HG03469 (cell line): Measurements from ENCODE around the gene CACNA1S.

Experiments used
- ATAC-seq: cut with Tn5 transposase; IDR thresholded peaks from one replicate; pipeline ENCODE4 v1.9.1; 2021; ENCODE audit warnings: mild to moderate bottlenecking, moderate library complexity, moderate number of reproducible peaks; ENCODE audit not compliant: unreplicated experiment

CACNA1S gene

DNA sequence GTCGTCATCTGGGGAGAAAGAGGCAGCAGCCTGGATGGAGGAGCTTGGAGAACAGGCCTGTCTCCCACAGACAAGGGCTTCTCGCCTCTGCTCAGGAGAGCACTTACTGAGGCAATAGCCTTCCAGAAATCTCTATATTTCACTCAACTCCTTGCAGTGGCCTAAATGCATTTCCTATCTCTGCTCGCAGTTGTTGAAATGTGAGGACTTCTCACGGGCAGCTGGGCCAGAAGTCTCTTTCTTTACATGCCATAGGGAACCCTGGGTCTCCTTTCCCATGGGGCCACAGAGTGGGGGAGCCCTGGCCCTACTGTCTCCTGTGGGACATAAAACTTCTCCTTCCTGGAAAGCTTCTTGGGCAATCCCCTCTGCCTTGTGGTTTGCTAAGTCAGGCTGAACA lies 45.2 kb downstream of the CACNA1S start:
- no peak for ATAC-seq

DNA sequence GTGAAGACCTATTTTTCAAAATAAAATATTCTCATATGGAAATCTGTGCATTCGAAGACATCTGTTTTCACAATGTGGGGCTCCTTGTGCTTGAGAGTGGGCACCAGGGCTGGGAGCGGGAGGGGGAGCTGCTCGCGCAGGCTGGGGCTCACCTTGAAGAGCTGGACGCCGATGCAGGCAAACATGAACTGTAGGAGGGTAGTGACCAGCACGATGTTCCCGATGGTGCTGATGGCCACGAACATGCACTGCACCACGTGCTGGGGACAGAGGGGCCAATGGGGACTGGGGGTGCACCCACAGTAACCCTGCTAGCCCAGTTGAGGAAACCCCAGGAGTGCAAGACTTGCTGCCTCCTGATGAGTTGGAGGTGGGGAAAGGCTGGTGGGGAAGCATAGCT lies 46.5 kb downstream of the CACNA1S start:
- no peak for ATAC-seq

GRCh38 chr1:201064806-201065205 lies 47.4 kb downstream of the CACNA1S start:
- ATAC-seq, result no peak

- no peak for ATAC-seq
These were observed 49.1 kb downstream of the CACNA1S start for GRCh38 chr1:201063145-201063544.

DNA sequence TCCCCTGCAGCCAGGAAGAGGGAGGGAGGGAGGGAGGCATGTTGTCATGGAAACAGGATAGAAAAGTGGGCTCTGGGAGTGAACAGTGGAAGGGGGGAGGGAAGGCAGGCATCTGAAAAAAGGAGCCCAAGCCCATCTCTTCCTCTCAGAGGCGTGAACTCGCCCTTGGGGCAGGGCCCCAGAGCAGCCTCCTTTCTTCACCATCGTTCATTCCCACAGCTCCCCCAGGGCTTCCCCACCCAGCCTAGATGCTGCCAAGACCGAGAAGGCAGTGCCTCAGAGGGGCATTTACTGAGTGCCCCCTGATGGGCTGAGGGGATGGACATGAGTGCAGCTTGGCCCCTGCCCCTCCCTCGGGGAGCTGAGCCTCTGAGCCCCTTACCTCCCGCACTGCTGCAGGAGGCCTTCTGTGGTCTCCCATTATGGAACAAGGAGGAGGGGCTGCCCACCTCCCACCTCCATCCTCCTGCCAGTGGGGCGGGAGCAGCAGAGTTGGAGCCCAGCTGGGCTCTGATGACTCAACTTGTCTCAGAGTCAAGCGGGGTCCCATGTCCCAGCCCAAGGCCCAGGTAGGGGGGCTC lies 49.6 kb downstream of the CACNA1S start:
- ATAC-seq, result no peak

DNA sequence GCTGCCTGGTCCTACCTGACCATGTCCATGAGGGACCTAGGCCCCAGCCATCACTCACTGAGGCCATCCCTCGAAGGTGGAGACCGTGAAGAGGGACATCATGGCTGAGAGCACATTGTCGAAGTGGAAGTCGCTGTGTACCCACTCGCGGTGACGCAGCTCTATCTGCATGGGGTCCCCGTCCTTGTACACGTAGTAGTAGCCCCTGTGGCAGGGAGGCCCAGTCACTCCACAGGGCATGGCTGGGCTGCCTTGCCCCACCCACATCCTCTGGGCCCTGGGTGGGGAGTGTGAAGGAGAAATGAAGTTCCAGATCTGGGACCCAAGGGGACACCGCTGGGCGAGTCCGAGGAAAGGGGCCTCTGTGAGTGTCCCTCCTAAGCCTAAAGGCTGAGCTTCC lies 50.3 kb downstream of the CACNA1S start:
- ATAC-seq, result no peak

GRCh38 chr1:201061049-201061448 lies 51.2 kb downstream of the CACNA1S start:
- ATAC-seq, result no peak

DNA sequence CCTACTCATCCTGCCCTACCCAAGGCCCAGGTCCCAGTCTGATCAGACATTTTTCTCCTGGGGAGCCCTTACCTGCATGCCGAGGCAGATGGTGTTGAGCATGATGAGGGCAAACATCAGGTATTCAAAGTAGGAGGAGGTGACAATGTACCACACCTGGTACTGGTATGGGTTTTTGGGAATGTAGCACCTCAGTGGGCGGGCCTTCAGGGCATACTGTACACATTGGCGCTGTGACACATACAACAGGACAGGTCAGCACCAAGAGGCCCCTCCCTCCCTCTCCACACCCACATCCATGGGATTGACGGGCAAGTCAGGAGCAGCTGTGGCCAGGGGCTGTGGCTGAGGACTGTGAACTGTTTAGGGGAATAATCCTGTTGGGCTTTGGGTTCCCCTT lies 51.6 kb downstream of the CACNA1S start:
- ATAC-seq, result no peak

GRCh38 chr1:201059871-201060555 lies 52.2 kb downstream of the CACNA1S start:
- no peak for ATAC-seq

GRCh38 chr1:201059401-201059800 lies 52.8 kb downstream of the CACNA1S start:
- no peak for ATAC-seq

GRCh38 chr1:201054091-201054543 lies 58.1 kb downstream of the CACNA1S start:
- ATAC-seq, result no peak

DNA sequence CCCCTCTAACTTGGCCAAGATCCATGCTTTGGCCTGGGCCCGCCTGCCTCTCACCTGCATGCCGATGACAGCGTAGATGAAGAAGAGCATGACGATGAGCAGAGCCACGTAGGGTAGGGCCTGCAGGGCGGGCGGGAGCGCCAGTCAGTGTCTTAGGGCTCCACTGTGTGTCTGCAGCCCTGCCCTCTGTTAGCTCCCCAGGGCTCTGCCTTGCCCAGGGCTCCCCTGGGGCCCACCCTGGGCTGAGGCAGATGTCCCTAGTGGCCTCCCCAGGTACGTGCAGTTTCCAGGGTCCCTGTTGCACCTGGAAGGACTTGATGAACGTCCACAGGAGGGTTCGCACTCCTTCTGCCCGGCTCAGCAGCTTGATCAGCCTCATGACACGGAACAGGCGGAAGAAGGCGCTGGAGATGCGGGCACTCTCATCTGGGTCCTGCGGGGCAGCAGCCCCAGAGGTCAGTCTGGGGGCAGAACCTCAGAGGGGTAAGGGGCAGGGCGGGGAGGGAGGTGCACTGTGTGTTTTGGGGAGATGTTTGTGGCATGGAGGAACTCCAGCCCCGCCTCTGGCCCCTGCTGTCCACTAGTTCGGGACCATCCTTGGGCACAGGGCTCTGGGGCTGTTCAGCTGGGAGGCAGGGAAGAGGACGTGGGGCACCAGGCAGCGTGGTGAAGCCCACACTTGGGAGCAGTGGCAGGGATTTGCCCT lies 58.9 kb downstream of the CACNA1S start:
- no peak for ATAC-seq

- ATAC-seq, result no peak
These were observed 60.8 kb downstream of the CACNA1S start for GRCh38 chr1:201051399-201051798.

GRCh38 chr1:201050515-201051277 lies 61.5 kb downstream of the CACNA1S start:
- ATAC-seq, result no peak

DNA sequence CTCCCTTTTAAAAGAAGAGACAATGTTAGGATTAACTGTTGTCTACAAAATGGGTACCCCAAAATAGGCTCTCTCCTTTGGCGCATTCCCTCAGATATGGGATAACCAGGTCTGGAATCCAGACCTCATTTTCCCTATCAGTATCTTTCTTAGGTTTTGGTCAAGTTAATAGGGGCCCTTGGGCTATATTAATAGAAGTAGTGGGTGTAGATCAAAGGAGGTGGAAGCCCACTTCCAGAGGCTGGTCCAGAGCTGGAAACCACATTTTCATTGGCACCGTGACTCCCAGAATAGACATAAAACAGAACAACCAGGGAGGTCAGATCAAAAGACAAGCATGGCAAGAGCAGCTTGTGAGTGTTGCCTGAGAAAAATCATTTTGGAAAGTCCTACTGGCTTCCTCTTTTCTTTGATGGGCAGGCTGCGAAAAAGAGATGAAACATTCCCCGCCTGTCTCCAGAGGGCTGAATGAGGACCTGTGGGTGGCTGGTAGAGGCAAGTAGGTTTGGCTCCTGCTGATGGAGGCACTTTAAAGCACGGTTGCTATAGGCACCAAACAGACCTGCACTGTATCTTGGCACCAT lies 62.9 kb downstream of the CACNA1S start:
- ATAC-seq, result no peak

DNA sequence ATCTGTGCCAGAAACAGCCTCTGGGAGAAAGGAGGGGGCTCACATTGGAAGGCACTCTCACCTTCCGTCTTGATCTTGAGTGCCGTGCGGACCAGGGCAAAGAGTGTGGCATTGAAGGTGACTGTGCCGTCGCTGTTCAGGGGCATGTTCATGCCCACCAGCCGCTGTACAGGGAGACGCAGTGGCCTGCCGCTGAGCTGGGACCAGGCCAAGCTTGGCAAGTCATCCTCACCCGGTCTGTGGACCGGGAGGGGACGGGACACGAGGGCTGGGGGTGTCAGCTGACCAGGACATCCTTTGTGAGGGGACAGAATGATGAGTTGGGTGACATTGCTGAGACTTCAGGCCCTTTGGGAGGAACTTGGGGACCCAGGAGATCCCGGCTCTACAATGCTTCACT lies 63.7 kb downstream of the CACNA1S start:
- no peak for ATAC-seq

- no peak for ATAC-seq
These were observed 68.1 kb downstream of the CACNA1S start for GRCh38 chr1:201044119-201044518.

GRCh38 chr1:201042779-201043461 lies 69.3 kb downstream of the CACNA1S start:
- no peak for ATAC-seq

DNA sequence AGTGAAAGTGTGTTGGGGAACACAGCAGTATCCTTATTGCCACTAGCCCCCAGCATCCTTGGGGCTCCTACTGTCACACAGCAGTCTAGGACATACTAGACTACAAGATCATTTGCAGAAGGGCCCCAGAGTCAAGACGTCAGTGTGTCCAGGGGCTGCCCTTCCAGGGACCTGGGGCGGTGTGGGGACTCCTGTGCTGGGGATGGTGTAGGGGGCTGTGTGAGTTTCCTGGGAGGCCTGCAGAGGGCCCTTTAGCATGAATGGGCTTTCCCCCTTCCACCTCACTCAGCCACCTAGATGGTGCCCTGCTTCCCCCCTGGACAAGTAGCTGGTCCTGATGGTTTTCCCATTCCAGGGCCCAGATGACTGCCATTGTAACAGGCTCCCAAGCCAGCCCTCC lies 71.2 kb downstream of the CACNA1S start:
- ATAC-seq, result no peak

- ATAC-seq, result no peak
These were observed 72.3 kb downstream of the CACNA1S start for GRCh38 chr1:201039876-201040275.
